Measurements from ENCODE around the gene GFER.

- TF ChIP-seq CTCF (IDR thresholded peaks at IDR 0.05) = no peak
- no peak for TF ChIP-seq POLR2A (IDR thresholded peaks at IDR 0.05)
Observed at GRCh38 chr16:2019518-2019920, 35.5 kb downstream of the GFER start, which contains the start of gene NPW.
